Choroid plexus epithelial cell (primary cell): Measurements from ENCODE around the gene RFC5.

Source experiments
- DNase-seq: peaks from one replicate; pipeline ENCODE4 v3.0.0-alpha.2; 2010; ENCODE audit warnings: low read depth
- H3K4me3 ChIP-seq: 2 replicates; pipeline ENCODE4 v1.5.1; 2011; ENCODE audit warnings: low read depth, mild to moderate bottlenecking, control low read depth, low read length, moderate library complexity
- TF ChIP-seq, protein P1 (sequence below): conservative IDR thresholded peaks from 2 replicates; pipeline ENCODE4 v1.5.1; 2011; ENCODE audit warnings: low read depth, mild to moderate bottlenecking, control low read depth, inconsistent platforms, low read length, moderate library complexity

Gene RFC5

DNA sequence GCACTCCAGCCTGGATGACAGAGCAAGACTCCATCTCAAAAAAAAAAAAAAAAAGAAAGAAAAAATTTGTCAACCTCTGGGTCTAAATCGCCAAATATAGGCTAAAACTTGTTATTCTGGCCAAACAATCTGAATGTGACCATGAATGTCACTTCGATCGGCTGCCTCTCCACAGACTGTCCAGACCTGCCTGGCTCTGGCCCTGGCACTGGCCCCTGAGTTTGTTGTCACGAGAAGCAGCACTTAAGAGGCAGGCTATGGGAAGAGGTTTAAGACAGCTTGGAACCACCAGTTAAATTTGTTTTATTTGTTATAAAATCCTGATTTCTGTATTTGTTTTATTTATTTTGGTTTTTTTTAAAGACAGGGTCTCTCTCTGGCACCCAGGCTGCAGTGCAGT lies 29.9 kb downstream of the RFC5 start:
- TF ChIP-seq, protein P1, sequence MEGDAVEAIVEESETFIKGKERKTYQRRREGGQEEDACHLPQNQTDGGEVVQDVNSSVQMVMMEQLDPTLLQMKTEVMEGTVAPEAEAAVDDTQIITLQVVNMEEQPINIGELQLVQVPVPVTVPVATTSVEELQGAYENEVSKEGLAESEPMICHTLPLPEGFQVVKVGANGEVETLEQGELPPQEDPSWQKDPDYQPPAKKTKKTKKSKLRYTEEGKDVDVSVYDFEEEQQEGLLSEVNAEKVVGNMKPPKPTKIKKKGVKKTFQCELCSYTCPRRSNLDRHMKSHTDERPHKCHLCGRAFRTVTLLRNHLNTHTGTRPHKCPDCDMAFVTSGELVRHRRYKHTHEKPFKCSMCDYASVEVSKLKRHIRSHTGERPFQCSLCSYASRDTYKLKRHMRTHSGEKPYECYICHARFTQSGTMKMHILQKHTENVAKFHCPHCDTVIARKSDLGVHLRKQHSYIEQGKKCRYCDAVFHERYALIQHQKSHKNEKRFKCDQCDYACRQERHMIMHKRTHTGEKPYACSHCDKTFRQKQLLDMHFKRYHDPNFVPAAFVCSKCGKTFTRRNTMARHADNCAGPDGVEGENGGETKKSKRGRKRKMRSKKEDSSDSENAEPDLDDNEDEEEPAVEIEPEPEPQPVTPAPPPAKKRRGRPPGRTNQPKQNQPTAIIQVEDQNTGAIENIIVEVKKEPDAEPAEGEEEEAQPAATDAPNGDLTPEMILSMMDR: no peak
- no peak for DNase-seq
- H3K4me3 ChIP-seq: no peak overlapping the region

DNA sequence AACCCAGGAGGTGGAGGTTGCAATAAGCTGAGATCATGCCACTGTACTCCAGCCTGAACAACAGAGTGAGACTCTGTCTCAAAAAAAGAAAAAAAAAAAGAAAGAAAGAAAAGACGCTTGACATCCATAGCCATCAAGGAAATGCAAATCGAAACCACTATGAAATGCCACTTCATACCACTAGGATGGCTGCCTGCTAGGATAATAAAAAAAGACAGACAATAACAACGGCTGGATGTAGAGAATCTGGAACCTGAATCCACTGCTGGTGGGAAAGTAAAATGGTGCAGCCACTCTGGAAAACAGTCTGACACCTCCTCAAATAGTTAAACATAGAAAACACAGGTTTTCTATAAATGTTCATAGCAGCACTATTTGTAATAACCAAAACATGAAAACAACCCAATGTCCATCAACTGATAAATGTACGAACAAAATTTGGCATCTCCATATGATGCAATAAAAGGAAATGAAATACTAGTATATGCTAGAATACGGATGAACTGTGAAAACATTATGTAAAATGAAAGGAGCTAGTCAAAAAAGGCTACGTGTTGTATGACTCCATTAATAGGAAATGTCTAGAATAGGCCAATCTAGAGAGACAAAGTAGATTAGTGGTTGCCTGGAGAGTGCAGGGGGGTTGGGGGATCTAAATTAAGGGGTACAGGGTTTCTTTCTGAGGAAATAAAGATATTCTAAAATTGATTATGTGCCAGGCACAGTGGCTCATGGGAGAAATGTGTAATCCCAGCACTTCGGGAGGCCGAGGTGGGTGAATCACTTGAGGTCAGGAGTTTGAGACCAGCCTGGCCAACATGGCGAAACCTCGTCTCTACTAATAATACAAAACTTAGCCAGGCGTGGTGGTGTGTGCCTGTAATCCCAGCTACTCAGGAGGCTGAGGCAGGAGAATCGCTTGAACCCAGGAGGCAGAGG lies 34.7 kb downstream of the RFC5 start:
- DNase-seq: no peak
- TF ChIP-seq, protein P1: peak; percentile 18
- no peak overlapping the region for H3K4me3 ChIP-seq

DNA sequence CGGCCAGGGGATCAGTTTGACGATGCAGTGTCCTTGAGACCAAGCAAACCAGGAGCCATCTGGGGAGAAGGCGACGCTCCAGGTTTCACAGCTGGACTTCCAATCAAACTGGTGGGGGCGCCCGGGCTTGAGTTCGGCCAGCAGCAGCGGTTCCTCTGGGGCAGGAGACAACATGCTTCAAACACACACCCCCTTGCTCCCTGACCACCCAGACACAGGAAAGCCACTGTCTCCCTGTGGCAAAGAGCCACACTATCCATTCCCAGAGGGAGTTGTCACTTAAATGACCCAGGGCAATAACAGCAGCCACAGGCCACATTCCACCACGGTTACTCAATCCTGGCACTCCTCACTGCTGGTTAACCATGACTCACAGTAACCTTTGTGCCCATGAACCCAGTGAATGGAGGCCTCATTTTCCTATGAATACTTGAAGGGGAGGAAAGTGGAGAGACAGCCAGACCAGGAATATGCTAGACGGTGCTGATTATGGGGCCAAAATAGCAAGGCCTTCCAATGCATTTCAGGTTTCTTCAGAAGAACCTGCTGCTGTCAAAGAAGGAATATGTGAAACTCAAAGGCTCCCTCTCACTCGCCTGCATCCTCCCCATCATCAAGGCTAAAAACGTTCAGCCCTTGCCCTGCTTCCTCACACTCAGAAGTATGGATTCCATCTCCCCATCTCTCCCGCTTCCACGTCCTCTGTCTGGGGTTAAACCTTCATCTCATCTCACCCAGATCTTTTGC lies 36.0 kb downstream of the RFC5 start:
- peak; percentile 92 for DNase-seq
- TF ChIP-seq, protein P1: peak; percentile 1
- no peak overlapping the region for H3K4me3 ChIP-seq

DNA sequence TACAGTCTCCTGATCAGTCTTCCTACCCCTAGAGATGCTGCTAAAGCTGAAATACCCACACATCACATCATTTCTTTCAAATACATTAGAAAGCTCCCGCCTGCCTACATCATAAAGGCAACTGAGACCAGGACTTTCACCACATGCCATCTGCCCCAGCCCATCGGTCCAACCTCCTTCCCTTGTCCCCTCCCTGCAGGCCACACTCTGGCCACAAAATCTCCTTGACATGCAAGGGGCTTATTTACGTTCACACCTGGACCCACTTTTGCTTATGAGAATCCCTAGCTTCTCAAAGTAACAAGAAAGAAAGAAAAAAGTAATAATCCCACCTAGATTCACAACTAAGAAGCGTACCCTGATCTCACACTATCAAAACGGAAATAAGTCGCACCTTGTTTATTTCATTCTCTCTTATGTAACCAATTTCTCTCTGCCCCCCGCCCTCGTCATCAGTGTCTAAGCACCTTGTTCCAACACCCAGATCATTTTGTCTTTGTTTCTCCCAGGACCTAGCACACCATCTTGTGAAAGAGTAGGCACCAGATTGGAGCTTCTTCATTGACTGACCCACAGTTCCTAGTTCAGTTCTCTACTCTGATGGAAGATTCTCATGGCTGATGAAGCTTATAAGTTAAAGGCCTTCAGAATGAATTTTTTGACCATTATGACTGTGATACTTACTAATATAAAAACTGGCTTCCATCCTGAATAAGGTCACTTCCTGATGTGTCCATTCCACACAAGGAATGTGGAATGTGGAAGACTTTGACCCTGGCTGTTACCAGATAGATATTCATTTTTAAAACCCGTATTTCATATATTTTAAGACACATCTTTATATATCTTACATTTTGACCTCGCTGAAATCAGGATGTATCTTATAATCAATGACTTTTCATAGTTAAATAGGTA lies 36.8 kb downstream of the RFC5 start:
- TF ChIP-seq, protein P1: no peak
- no peak overlapping the region for H3K4me3 ChIP-seq
- DNase-seq: no peak

DNA sequence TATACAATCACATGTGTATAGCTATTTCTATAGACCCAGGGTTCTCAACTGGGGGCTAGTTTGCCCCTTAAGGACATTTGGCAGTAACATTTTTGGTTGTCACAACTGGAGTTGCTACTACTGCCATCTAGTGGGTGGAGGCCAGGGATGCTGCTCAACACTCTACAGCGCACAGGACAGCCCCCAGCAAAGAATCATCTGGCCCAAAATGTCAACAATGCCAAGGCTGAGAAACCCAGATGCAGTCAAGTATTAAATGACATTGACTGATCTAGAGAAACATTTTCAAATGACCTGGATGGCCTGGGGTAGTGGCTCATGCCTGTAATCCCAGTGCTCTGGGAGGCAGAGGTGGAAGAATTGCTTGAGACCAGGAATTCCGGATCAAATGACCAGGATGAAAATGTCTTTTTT lies 38.6 kb downstream of the RFC5 start:
- no peak overlapping the region for H3K4me3 ChIP-seq
- peak; percentile 50 for DNase-seq
- TF ChIP-seq, protein P1: peak; percentile 67
